Stimulated activated effector memory CD8-positive, alpha-beta T cell treated with anti-CD3 and anti-CD28 coated beads, Interleukin-12 subunit alpha, Interleukin-12 subunit beta, amount 100 ng/mL, for 72 hours (primary cell): ENCODE results near the gene CAMSAP2.
A peak's percentile ranks its signal among the peaks of the same experiment; 100 is the strongest.
"Not testable (repeated sequence)": the region's sequence is repeated elsewhere in the genome, so short reads cannot be mapped to it uniquely, and the experiment has no call there.

ENCODE experiments used
- ATAC-seq: fragments of 150-1000 bp; cut with Tn5 transposase; 2 replicates; pipeline ENCODE4 v1.10.0; 2021
- DNase-seq, 2 donors: peaks; one replicate each; pipeline ENCODE4 v3.0.0; 2021 to 2022; ENCODE audit warnings: low spot score in 2 of 2
- H3K27ac Mint-ChIP-seq: one replicate; pipeline ENCODE4 v1.8.0; 2022; ENCODE audit warnings: mild to moderate bottlenecking, mixed read lengths
- H3K36me3 Mint-ChIP-seq: one replicate; pipeline ENCODE4 v1.8.0; 2022; ENCODE audit warnings: mild to moderate bottlenecking, mixed read lengths
- H3K4me1 Mint-ChIP-seq: one replicate; pipeline ENCODE4 v1.8.0; 2022; ENCODE audit warnings: mixed read lengths
- H3K4me3 Mint-ChIP-seq: one replicate; pipeline ENCODE4 v1.8.0; 2022; ENCODE audit warnings: mild to moderate bottlenecking, mixed read lengths
- H3K9me3 Mint-ChIP-seq: one replicate; pipeline ENCODE4 v1.8.0; 2022; ENCODE audit warnings: mixed read lengths

Gene CAMSAP2

DNA sequence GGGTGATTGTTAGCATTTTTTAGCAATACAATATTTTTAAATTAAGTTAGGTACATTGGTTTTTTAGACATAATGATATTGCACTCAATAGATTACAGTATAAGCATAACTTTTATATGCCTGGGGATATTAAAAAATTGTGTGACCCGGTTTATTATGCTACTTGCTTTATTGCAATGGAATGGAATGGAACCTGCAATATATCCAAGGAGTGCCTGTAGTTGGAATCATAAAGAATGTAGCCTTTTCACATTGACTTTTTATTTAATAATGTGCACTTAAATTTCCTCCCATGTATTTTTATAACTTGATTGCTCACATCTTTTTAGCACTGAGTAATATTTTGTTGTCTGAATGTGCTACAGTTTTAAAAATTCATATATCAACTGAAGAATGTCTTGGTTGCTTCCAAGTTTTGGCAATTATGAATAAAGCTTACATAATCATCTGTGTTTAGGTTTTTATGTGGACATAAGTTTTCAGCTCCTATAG is 49.2 kb downstream of the CAMSAP2 start:
- Mint-ChIP-seq H3K36me3 (no peaks in the 10 kb centered on the region), H3K4me3 (no peak overlapping the region), H3K4me1 (no peaks in the 10 kb centered on the region), H3K9me3 (no peaks in the 10 kb centered on the region), H3K27ac (no peak overlapping the region)
- ATAC-seq (no peak), DNase-seq (no peak)

GRCh38 chr1:200791012-200791411 is 52.3 kb downstream of the CAMSAP2 start:
- not testable (repeated sequence) for H3K27ac Mint-ChIP-seq, H3K4me3 Mint-ChIP-seq, H3K4me1 Mint-ChIP-seq, H3K9me3 Mint-ChIP-seq, ATAC-seq, DNase-seq, H3K36me3 Mint-ChIP-seq

DNA sequence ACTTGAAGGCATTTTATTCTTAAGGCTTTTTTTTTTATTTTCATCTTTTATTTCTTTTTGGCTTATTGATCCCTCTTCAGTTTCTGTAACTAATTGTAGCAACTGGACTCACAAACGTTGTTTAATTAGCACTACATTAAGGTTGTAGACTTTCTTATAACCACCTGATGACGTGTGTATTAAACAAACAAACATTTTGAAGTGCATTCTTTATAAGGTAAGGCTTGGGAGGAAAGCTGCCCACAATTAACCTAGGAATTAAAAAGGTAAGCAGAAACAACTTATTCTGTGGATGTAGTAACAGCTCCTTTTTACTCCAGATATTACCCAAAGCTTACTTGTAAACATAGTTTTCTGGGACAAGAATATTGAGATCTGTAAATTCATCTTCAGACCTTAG is 55.0 kb downstream of the CAMSAP2 start:
- ATAC-seq (no peak), DNase-seq (no peak)
- Mint-ChIP-seq H3K27ac (no peak overlapping the region), H3K36me3 (no peaks in the 10 kb centered on the region), H3K4me1 (no peaks in the 10 kb centered on the region), H3K9me3 (no peaks in the 10 kb centered on the region), H3K4me3 (no peak overlapping the region)

- ATAC-seq (no peak), DNase-seq (no peak)
- no peak overlapping the region for H3K4me3 Mint-ChIP-seq
- no peaks in the 10 kb centered on the region for H3K9me3 Mint-ChIP-seq
- no peaks in the 10 kb centered on the region for H3K36me3 Mint-ChIP-seq
- H3K27ac Mint-ChIP-seq, result no peak overlapping the region
- no peaks in the 10 kb centered on the region for H3K4me1 Mint-ChIP-seq
Measured at GRCh38 chr1:200794506-200795065, 55.9 kb downstream of the CAMSAP2 start.

- Mint-ChIP-seq H3K27ac (no peak overlapping the region), H3K36me3 (no peaks in the 10 kb centered on the region), H3K4me1 (no peaks in the 10 kb centered on the region), H3K4me3 (no peak overlapping the region), H3K9me3 (no peaks in the 10 kb centered on the region)
- DNase-seq (no peak), ATAC-seq (no peak)
Measured at GRCh38 chr1:200795156-200795555, 56.5 kb downstream of the CAMSAP2 start.

DNA sequence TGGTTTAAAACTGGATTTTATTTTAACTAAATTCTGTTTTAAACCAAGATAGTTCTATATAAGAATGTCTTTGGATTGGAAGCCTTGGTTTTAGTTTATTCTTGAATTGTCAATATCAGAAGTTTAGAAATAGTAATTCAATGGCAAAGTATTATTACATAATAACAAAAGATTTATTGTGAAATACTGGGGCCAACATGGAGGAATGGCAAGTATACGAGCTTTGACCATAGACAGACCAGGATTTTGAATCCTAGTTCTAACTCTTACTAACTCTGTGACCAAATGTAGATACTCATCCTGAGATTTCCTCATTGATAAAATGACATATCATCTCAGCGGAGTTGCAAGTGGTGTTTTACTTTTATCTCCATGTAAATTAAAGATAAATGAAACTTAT is 63.3 kb downstream of the CAMSAP2 start:
- no peak overlapping the region for H3K27ac Mint-ChIP-seq
- peaks cover 6% of the 10 kb centered on the region for H3K4me1 Mint-ChIP-seq
- no peak overlapping the region for H3K4me3 Mint-ChIP-seq
- ATAC-seq (no peak), DNase-seq (no peak)
- H3K36me3 Mint-ChIP-seq, result no peaks in the 10 kb centered on the region
- no peaks in the 10 kb centered on the region for H3K9me3 Mint-ChIP-seq

- no peak overlapping the region for H3K4me3 Mint-ChIP-seq
Measured at GRCh38 chr1:200802865-200803512, 64.3 kb downstream of the CAMSAP2 start.

DNA sequence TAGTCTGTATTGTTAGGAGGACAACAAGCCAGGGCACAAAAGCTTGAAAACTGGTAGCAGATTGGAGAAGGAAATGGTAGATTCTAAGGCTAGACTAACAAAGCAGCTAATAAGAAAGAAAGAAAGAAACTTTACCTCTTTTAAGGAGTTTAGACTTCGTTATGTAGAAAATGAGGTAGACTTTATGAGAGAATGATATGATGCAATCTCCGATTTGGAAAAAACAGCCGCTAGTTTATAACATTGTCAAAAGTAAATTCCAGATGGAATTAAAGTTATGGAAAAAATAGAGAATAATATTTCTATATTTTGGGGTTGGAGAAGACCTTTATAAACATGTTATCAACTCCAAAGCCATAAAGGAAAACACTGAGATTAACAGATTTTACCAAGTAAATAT is 67.0 kb downstream of the CAMSAP2 start:
- no peak for ATAC-seq

More at GRCh38 chr1:200802865-200803512, 64.3 kb downstream of the CAMSAP2 start:
- Mint-ChIP-seq H3K27ac (no peak overlapping the region), H3K4me1 (peaks cover 6% of the 10 kb centered on the region), H3K9me3 (no peaks in the 10 kb centered on the region), H3K36me3 (no peaks in the 10 kb centered on the region)
- DNase-seq (peak; percentile 55 to 81), ATAC-seq (peak; percentile 72)

DNA sequence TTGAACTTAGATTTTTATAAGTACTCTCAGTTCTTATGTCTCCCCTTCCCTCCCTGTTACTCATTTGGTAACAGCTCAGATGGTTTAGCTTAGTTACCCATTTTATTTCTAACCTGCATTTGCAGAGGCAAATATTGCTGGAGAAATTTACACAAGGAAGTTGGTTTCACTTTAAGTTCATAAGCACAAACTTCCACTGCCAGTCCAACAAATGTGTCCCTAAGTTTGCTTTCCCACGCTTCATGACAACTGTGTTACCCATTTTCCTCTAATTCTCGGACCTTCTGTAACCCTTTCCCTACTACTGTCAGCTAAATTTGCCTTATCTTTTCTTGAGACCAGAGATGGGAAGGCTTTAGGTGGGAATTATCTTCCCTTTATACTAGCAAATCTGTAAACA is 70.2 kb downstream of the CAMSAP2 start:
- H3K4me1 Mint-ChIP-seq, result no peaks in the 10 kb centered on the region
- ATAC-seq, result no peak

More for the DNA sequence above, 67.0 kb downstream of the CAMSAP2 start:
- Mint-ChIP-seq H3K27ac (no peak overlapping the region), H3K4me1 (peaks cover 6% of the 10 kb centered on the region), H3K4me3 (no peak overlapping the region), H3K9me3 (no peaks in the 10 kb centered on the region), H3K36me3 (no peaks in the 10 kb centered on the region)
- no peak for DNase-seq

DNA sequence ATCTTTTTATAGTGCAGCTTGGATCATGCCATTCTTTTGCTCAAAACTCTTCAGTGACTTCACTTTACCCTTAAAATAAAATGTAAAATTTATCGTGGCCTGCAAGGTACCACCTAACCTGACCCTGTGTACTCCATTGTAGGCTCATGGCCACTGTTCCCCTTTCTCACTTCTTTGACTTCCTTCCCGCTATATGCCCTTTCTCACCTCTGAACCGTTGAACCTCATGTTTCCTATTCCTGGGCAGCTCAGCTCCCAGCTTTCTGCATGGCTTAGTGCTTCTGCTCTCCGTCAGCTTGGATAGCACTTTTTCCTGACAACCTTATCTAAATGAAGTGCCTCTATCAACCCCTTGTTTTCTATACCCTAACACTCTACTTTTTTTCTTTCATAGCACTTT is 73.0 kb downstream of the CAMSAP2 start:
- no peak overlapping the region for H3K27ac Mint-ChIP-seq

More for the DNA sequence above, 70.2 kb downstream of the CAMSAP2 start:
- no peak for DNase-seq
- H3K4me3 Mint-ChIP-seq, result no peak overlapping the region
- H3K36me3 Mint-ChIP-seq, result no peaks in the 10 kb centered on the region
- no peaks in the 10 kb centered on the region for H3K9me3 Mint-ChIP-seq
- H3K27ac Mint-ChIP-seq, result no peak overlapping the region

DNA sequence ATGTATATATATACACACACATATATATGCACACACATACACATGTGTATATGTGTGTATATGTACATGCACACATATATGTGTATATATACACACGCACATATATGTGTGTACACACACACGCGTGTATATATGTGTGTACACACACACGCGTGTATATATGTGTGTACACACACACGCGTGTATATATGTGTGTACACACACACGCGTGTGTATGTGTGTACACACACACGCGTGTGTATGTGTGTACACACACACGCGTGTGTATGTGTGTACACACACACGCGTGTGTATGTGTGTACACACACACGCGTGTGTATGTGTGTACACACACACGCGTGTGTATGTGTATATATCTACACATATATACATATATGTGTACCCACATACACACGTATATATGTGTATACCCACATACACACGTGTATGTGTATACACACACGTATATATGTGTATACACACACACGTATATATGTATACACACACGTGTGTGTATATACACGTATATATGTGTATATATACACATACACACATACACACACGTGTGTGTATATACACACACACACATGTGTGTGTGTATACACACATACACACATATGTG is 78.0 kb downstream of the CAMSAP2 start:
- H3K27ac Mint-ChIP-seq, ATAC-seq, H3K9me3 Mint-ChIP-seq, H3K36me3 Mint-ChIP-seq, DNase-seq, H3K4me1 Mint-ChIP-seq, H3K4me3 Mint-ChIP-seq: not testable (repeated sequence)

More for the DNA sequence above, 73.0 kb downstream of the CAMSAP2 start:
- ATAC-seq, result no peak
- no peaks in the 10 kb centered on the region for H3K9me3 Mint-ChIP-seq
- no peaks in the 10 kb centered on the region for H3K36me3 Mint-ChIP-seq
- DNase-seq, result no peak
- H3K4me3 Mint-ChIP-seq, result no peak overlapping the region
- H3K4me1 Mint-ChIP-seq, result no peaks in the 10 kb centered on the region

- H3K27ac Mint-ChIP-seq, result no peak overlapping the region
Measured at GRCh38 chr1:200818248-200818647, 79.6 kb downstream of the CAMSAP2 start.

GRCh38 chr1:200819726-200820125 is 81.0 kb downstream of the CAMSAP2 start:
- H3K9me3 Mint-ChIP-seq, result no peaks in the 10 kb centered on the region
- H3K4me1 Mint-ChIP-seq, result no peaks in the 10 kb centered on the region
- ATAC-seq (no peak), DNase-seq (no peak)
- H3K36me3 Mint-ChIP-seq, result no peaks in the 10 kb centered on the region
- no peak overlapping the region for H3K4me3 Mint-ChIP-seq
- no peak overlapping the region for H3K27ac Mint-ChIP-seq

More at GRCh38 chr1:200818248-200818647, 79.6 kb downstream of the CAMSAP2 start:
- DNase-seq, result no peak
- no peak for ATAC-seq
- no peaks in the 10 kb centered on the region for H3K36me3 Mint-ChIP-seq
- no peaks in the 10 kb centered on the region for H3K9me3 Mint-ChIP-seq
- no peak overlapping the region for H3K4me3 Mint-ChIP-seq
- no peaks in the 10 kb centered on the region for H3K4me1 Mint-ChIP-seq

DNA sequence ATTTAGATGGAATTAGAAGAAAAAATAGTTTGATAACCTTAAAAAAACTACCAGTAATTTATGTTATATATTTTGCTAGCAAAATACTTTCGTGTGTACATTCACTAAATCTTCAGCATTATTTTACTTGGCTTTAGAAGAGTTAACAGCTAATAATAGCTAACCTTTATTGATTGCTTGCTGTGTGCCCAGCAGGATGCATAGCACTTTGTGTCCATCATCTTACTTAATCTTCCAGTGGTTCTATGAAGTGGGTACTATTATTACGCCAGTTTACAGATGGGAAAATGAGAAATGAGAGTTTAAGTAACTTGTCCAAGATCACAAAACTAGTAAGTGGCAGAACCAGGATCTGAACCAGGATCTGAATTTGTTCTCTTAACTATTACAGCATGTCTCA is 92.4 kb downstream of the CAMSAP2 start:
- ATAC-seq, result no peak
- Mint-ChIP-seq H3K4me1 (no peaks in the 10 kb centered on the region), H3K36me3 (no peaks in the 10 kb centered on the region), H3K4me3 (no peak overlapping the region), H3K27ac (no peak overlapping the region), H3K9me3 (no peaks in the 10 kb centered on the region)
- DNase-seq, result no peak

DNA sequence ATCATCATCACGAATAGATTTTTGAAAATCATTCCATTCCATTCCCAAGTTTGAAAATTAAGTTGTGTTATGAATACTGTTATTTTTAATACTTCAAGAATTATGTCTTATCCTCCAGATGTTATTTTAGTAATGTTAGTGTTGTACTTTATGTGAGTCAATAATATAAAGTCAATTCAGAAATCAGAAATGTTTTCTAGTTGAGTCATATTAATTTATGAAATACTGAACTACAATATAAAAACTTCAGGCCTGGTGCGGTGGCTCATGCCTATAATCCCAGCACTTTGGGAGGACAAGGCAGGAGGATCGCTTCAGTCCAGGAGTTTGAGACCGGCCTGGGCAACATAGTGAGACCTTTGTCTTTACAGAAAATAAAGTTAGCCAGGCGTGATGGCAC is 95.7 kb downstream of the CAMSAP2 start:
- no peak overlapping the region for H3K27ac Mint-ChIP-seq
- no peaks in the 10 kb centered on the region for H3K9me3 Mint-ChIP-seq
- H3K4me3 Mint-ChIP-seq, result no peak overlapping the region
- H3K4me1 Mint-ChIP-seq, result no peaks in the 10 kb centered on the region
- ATAC-seq (no peak), DNase-seq (no peak)
- H3K36me3 Mint-ChIP-seq, result no peaks in the 10 kb centered on the region

DNA sequence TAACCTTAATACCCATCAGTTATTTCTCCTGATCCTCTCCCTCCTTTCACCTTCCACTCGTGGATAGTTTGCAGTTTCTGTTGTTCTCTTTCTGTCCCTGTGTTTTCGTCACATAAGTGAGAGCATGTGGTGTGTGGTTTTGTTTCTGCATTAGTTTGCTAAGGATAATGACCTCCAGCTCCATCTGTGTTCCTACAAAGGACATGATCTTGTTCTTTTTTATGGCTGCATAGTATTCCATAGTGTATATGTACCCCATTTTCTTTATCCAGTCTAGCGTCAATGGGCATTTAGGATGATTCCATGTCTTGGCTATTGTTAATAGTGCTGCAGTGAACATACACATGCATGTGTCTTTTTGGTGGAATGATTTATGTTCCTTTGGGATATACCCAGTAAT is 97.5 kb downstream of the CAMSAP2 start:
- no peak overlapping the region for H3K4me3 Mint-ChIP-seq
- DNase-seq (no peak), ATAC-seq (no peak)
- H3K27ac Mint-ChIP-seq, result no peak overlapping the region
- H3K4me1 Mint-ChIP-seq, result no peaks in the 10 kb centered on the region
- H3K9me3 Mint-ChIP-seq, result no peaks in the 10 kb centered on the region
- H3K36me3 Mint-ChIP-seq, result no peaks in the 10 kb centered on the region
